Urinary bladder (tissue), 4 donors: ENCODE data around the gene FKBP7. TPM values are rescaled to one million over a fixed set of nuclear protein-coding genes. Genes with fewer than 3 reads are reported as not detected.
"Not testable (repeated sequence)": the region's sequence is repeated elsewhere in the genome, so short reads cannot be mapped to it uniquely, and the experiment has no call there.

Source experiments
- DNase-seq: peaks from one replicate; pipeline ENCODE4 v3.0.0-alpha.2; 2015; ENCODE audit errors: extremely low spot score
- H3K27ac ChIP-seq: one replicate; pipeline ENCODE4 v1.5.1; 2013; ENCODE audit warnings: low read depth, mild to moderate bottlenecking, moderate library complexity
- H3K36me3 ChIP-seq: one replicate; pipeline ENCODE4 v1.6.1; 2013; ENCODE audit warnings: mild to moderate bottlenecking, moderate library complexity; ENCODE audit not compliant: insufficient read depth
- H3K4me1 ChIP-seq: one replicate; pipeline ENCODE4 v1.6.1; 2013; ENCODE audit warnings: mild to moderate bottlenecking, moderate library complexity; ENCODE audit not compliant: insufficient read depth
- H3K4me3 ChIP-seq: one replicate; pipeline ENCODE4 v1.5.1; 2013; ENCODE audit warnings: low read depth, low read length
- WGBS: extraction: QIAGEN DNeasy Blood & Tissue Kit; methylation state at CpG from one replicate; pipeline ENCODE4 v1.1.7; 2013; 5-methylcytosine and 5-hydroxymethylcytosine counted together
- polyA plus RNA-seq: library from polyadenylated mRNA; stranded (reverse); fragments of 200-250 nt; gene quantifications from one replicate; pipeline ENCODE4 v1.2.3, GENCODE V29; 2013
- total RNA-seq: library from RNA; depleted of rRNA; stranded (reverse); fragments of >200 nt; gene quantifications from one replicate; pipeline ENCODE4 v1.2.3, GENCODE V29; 2014
- donor health status: healthy with polysubstance abuse.
- donor health status: healthy.

The FKBP7 gene, protein sequence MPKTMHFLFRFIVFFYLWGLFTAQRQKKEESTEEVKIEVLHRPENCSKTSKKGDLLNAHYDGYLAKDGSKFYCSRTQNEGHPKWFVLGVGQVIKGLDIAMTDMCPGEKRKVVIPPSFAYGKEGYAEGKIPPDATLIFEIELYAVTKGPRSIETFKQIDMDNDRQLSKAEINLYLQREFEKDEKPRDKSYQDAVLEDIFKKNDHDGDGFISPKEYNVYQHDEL
- total RNA-seq (124 TPM), polyA plus RNA-seq (28.1 TPM)

DNA sequence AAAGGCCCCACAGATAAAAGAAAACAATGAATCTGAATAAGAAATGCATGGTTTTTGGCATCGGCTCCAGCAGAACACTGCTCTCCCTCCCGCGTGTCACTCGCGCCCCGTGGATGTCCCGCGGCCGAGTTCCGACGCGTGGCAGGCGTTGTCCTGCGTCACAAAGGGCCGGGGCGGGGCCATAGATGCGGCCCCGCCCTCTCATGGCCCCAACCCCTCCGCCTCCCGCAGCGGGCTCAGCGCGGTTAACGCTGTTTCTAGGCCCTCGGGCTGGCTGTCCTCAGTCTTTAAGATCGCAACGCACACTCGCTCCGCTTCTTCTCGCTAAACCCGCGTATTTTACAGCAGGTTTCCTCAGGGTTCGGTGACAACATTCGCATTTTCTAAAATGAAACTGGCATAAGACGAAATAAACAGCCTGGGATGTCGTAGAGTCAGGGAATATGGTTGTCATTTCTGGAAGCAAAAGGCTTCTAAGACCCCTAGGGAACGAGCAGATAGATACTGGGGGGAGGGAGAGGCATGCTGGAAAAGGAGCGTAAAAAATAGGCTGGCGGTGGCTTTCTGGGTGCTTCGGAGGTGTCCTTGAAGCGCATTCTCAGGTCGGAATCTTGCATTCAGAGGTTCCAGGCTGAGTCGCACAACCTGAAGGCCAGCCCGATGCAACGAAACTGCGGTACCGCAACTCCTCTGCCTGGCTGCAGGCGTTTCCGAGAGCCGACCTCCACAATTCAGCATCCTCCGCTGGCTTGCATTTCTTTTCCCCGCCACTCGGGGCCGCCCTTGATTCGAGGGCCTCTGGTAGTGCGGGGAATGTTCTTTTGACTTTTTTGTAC, at the start of gene FKBP7:
TSS of gene FKBP7 (minus strand) at position 162 of the 836 bp plus-strand sequence. CDS start at position 61, 101 bp downstream.
- Histone ChIP-seq H3K4me3 (peak within 1 kb of the TSS; percentile 50), H3K36me3 (no peaks in the 10 kb centered on the region), H3K27ac (peak within 1 kb of the TSS; percentile 88), H3K4me1 (no peaks in the 10 kb centered on the region)
- DNase-seq: peak; percentile 80
- 2% methylated on average over 56 of the region's 56 CpGs for WGBS

DNA sequence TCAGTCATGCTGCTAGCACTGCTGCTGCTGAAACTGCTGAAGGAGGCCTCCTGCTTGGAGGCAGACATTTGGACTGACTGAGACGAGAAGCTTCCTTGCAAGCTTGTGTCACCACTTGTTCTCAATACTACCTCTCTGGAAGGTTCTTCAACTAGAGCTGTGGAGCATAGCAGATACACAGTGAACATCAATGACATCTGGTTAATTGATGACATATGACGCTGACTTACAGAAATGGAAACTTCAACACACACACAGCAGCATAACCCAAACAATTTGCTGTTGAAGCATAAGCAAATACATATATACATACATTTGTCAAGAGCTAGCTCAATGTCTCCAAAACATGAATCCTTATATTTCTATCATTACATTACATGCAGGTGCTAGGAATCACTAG, 49.2 kb upstream of the FKBP7 start:
- no peak for DNase-seq
- 89% methylated on average over 2 of the region's 2 CpGs for WGBS
- Histone ChIP-seq H3K27ac (no peak overlapping the region), H3K36me3 (no peaks in the 10 kb centered on the region), H3K4me3 (no peak overlapping the region), H3K4me1 (peaks cover 1% of the 10 kb centered on the region)

DNA sequence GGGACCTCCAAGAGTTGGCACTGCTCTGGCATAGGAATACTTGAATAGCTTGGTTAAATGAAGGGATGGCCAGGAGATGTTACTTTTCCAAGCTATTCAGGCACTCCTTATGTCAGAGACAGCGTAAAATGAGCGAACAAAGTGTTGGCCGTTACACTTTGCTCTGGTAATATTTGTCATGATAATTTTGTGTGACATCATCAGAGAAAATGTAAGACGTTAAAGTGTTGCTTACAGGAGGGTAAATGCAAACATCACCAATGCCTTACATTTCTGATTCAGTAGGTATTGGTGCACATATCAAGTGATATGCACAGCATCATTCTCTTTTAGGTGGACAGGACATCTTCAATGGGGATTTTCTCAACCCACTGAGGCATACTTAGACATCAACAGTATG, 47.9 kb upstream of the FKBP7 start:
- no peak for DNase-seq
- H3K27ac ChIP-seq: no peak overlapping the region
- H3K4me3 ChIP-seq: no peak overlapping the region
- no peaks in the 10 kb centered on the region for H3K36me3 ChIP-seq
- peaks cover 1% of the 10 kb centered on the region for H3K4me1 ChIP-seq
- WGBS: 96% methylated on average over 4 of the region's 4 CpGs

DNA sequence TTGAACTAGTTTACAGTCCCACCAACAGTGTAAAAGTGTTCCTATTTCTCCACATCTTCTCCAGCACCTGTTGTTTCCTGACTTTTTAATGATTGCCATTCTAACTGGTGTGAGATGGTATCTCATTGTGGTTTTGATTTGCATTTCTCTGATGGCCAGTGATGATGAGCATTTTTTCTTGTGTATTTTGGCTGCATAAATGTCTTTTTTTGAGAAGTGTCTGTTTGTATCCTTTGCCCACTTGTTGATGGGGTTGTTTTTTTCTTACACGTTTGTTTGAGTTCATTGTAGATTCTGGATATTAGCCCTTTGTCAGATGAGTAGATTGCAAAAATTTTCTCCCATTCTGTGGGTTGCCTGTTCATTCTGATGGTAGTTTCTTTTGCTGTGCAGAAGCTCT, 47.1 kb upstream of the FKBP7 start:
- H3K4me1 ChIP-seq, DNase-seq, H3K4me3 ChIP-seq, H3K36me3 ChIP-seq, H3K27ac ChIP-seq: not testable (repeated sequence)
- WGBS: 76% methylated on average over 1 of the region's 1 CpG

DNA sequence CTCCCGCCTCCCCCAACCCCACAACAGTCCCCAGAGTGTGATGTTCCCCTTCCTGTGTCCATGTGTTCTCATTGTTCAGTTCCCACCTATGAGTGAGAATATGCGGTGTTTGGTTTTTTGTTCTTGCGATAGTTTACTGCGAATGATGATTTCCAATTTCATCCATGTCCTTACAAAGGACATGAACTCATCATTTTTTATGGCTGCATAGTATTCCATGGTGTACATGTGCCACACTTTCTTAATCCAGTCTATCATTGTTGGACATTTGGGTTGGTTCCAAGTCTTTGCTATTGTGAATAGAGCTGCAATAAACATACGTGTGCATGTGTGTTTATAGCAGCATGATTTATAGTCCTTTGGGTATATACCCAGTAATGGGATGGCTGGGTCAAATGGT, 46.6 kb upstream of the FKBP7 start:
- H3K4me1 ChIP-seq, H3K36me3 ChIP-seq, DNase-seq, H3K4me3 ChIP-seq, H3K27ac ChIP-seq: not testable (repeated sequence)
- WGBS: 93% methylated on average over 4 of the region's 5 CpGs

DNA sequence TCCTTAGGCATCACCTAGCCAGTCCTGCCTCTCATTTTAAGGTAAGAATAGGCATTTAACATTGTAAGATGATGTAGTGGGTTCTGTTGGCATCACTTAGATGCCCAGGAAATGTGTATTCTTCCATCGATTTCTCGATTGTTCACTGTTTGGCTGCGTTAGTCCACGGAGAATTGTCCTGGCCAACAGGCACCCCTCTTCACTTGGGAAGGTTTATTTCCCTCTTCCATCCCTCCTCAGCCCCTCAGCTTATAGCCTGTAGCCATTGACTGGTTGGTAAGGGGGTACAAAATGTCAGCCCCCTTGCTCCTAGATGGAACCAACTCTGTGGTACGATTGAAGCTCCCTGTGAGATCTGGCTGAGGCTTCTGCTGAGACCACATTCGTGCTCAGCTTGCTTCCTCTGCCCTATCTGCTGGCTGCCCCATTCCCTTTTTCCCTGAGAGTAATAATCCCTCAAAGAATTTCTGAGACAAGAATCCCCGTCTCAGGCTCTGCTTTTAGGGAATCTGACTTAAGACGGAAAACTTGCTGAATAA, 45.3 kb upstream of the FKBP7 start:
- Histone ChIP-seq H3K4me3 (peak overlapping the region; percentile 58), H3K27ac (no peak overlapping the region), H3K4me1 (peaks cover 1% of the 10 kb centered on the region), H3K36me3 (no peaks in the 10 kb centered on the region)
- 34% methylated on average over 8 of the region's 8 CpGs for WGBS
- no peak for DNase-seq

DNA sequence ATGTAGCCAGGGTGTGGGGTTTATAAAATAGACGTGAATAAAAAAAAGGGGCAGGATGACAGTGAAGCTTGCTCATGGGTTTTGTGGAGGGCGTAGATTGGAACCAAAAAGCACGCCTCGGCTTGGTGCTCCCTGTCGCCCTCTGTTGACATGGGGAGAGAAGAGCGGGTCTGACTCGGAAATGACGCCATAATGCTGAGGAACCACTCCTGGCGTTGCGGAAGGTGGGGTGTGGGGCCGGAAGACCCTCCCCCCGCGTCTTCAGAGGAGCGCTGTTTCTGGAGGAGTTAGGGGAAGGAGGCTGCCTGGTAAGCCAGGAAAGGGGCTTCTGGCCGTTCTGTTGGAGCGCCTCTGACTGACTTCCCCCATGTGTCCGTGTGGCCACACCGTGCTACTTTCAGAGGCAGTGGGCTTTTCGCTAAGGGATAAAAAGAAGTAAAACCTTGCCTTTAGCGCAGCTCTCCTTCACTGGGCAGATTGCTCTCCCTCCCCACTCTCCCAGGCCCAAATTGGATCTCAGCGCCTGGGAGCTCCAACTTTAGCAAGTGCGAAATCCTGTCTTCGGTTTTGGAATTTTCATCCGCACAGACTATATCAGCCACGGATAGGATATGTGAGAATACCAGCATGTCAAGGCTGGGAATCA, 44.7 kb upstream of the FKBP7 start:
- DNase-seq: peak; percentile 58
- peak overlapping the region; percentile 58 for H3K4me3 ChIP-seq
- peaks cover 1% of the 10 kb centered on the region for H3K4me1 ChIP-seq
- WGBS: 10% methylated on average over 25 of the region's 25 CpGs
- H3K27ac ChIP-seq: no peak overlapping the region
- no peaks in the 10 kb centered on the region for H3K36me3 ChIP-seq

DNA sequence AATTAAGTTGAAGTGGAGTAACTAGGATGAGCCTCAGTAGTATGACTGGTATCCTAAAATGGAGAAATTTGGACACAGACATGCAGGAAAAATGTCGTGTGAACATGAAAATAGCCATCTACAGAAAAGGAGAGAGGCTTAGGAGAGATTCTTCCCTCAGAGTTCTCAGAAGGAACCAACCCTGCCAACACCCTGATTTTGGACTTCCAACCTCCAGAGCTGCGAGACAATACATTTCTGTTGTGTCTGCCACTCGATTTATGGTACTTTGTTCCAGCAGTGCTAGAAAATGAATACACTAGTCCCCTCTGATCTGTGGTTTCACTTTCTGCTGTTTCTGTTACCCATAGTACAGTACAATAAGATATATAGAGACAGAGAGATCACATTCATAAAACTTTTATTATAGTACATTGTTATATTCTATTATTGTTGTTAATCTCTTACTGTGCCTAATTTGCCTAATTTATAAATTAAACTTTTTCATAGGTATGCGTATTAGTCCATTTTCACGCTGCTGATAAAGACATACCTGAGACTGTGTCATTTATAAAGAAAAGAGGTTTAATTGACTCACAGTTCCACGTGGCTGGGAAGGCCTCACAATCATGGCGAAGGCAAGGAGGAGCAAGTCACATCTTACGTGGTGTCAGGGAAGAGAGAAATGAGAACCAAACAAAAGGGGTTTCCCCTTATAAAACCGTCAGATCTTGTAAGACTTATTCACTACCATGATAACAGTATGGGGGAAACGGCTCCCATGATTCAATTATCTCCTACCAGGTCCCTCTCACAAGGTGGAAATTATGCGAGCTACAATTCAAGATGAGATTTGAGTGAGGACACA, 43.1 kb upstream of the FKBP7 start:
- Histone ChIP-seq H3K27ac (no peak overlapping the region), H3K36me3 (no peaks in the 10 kb centered on the region), H3K4me3 (no peak overlapping the region), H3K4me1 (peaks cover 1% of the 10 kb centered on the region)
- DNase-seq: no peak
- WGBS: 92% methylated on average over 11 of the region's 11 CpGs

DNA sequence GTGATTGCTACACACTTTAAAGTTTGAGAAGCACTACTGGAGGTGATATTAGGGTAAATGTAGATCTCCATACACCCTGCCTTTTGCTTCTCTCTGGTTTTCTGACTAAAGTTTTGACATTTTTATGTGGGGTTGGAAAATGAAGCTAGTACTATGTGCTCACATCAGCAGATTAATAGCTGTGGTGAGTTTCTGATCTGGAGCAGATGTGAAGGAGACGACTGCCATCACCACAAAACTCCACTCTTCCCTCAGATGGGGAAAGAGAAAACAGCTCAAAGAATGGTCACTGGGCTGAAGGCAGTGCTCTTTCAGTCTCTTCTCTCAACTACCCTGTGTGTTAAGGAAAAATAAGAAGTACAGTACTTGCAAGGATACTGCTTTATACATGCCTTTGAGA, 39.1 kb upstream of the FKBP7 start:
- no peaks in the 10 kb centered on the region for H3K36me3 ChIP-seq
- H3K4me3 ChIP-seq: no peak overlapping the region
- no peak overlapping the region for H3K27ac ChIP-seq
- H3K4me1 ChIP-seq: no peaks in the 10 kb centered on the region
- 56% methylated on average over 1 of the region's 1 CpG for WGBS
- no peak for DNase-seq

DNA sequence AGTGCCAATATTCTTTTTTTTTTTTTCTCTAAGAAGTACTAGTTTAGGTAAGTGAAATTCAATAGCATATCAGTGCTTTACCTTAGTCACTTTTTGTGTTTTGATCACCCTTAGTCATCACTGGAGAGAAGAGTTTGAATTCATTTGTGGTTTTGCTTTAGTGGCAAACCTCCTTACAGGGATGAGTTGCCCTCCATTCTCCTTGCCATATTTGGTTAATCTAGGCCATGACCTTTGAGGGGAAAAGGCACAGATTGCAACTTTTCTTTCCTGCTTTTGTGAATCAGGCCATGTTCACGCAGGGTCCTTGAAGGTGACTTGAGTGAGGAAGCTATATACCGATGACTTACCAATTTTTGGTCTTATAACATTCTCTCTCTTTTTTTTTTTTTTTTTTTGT, 36.3 kb upstream of the FKBP7 start:
- 88% methylated on average over 2 of the region's 2 CpGs for WGBS
- Histone ChIP-seq H3K36me3 (no peaks in the 10 kb centered on the region), H3K27ac (no peak overlapping the region), H3K4me1 (no peaks in the 10 kb centered on the region), H3K4me3 (no peak overlapping the region)
- DNase-seq: no peak

DNA sequence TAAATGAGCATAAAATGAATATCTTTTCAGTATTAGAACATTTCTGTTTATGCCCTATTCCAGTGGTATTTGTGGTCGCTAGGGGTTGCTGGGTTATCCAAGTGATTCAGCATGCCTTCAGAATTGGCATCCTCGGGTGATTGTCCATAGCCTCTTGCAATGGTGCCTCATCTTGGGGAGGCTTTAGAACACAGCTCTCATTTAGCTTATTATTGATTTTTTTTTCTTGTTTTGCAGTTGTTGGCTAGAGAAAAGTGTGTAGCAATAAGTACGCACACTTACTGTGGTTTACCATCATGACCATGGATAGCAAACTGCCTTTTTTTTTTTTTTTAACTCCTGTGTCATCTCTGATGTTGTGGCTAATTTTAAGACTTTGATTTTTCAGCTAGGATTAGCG, 35.5 kb upstream of the FKBP7 start:
- no peak overlapping the region for H3K27ac ChIP-seq
- H3K4me1 ChIP-seq: no peaks in the 10 kb centered on the region
- no peak for DNase-seq
- 99% methylated on average over 4 of the region's 4 CpGs for WGBS
- no peaks in the 10 kb centered on the region for H3K36me3 ChIP-seq
- no peak overlapping the region for H3K4me3 ChIP-seq

DNA sequence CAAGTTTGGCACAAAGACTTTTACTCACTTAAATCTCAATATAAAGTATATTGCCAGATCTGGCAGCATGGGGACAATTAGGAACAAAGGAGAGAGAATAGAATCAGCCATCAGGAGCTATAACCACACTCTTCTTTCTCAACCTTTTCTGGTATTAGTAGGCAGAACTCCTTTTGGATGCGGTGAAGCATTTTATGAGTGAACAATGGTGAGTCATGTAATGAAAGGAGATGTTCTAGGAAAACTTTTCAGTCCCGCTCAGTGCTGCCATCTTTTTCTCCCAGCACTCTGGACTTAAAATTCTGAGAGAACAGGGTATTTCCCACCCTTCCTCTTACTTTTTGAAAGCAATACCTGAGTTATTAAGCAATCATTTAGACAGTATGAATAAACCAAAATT, 34.1 kb upstream of the FKBP7 start:
- 94% methylated on average over 2 of the region's 2 CpGs for WGBS
- no peaks in the 10 kb centered on the region for H3K36me3 ChIP-seq

DNA sequence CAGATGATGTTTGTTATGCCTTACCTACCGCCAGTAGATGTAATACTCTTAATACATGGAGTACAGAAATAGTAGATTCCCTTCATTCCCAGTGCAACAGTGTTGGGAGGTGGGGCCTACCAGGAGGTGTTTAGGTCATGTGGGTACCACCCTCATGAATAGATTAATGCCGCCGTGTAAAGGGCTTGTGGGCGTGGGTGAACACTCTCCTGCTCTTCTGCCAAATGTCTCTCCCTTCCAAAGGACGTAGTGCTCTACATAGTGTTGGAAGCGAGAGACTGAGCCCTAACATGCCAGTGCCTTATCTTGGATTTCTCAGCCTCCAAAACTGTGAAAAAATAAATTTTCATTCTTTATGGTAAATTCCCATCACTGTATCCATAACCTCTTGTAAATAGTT, 32.0 kb upstream of the FKBP7 start:
- WGBS: 91% methylated on average over 6 of the region's 6 CpGs
- Histone ChIP-seq H3K27ac (no peak overlapping the region), H3K4me1 (no peaks in the 10 kb centered on the region), H3K4me3 (no peak overlapping the region), H3K36me3 (no peaks in the 10 kb centered on the region)
- DNase-seq: no peak

More for the DNA sequence above, 34.1 kb upstream of the FKBP7 start:
- DNase-seq: no peak
- Histone ChIP-seq H3K4me3 (no peak overlapping the region), H3K4me1 (no peaks in the 10 kb centered on the region), H3K27ac (no peak overlapping the region)
